GM13977 (cell line): Measurements from ENCODE around the gene ANG.

Source experiments
- DNase-seq: peaks from one replicate; pipeline ENCODE4 v3.0.0; 2012; ENCODE audit warnings: low spot score
- in situ Hi-C: fragments of 300-500 bp; cut with MboI; formaldehyde crosslinking; loops from one replicate; pipeline ENCODE4 v1.12.0; 2022; ENCODE audit warnings: low sequenced_read_pairs, low pct_unique_long_range_greater_than_20kb, mixed read lengths, inconsistent platforms; ENCODE audit not compliant: unreplicated experiment
- TF ChIP-seq, protein P1 (sequence below): IDR thresholded peaks from 2 replicates; pipeline ENCODE4 v1.5.1; 2012; ENCODE audit warnings: mild to moderate bottlenecking, control low read depth; ENCODE audit not compliant: insufficient read depth; ENCODE audit errors: extremely low read depth, missing control alignments

Gene ANG

DNA sequence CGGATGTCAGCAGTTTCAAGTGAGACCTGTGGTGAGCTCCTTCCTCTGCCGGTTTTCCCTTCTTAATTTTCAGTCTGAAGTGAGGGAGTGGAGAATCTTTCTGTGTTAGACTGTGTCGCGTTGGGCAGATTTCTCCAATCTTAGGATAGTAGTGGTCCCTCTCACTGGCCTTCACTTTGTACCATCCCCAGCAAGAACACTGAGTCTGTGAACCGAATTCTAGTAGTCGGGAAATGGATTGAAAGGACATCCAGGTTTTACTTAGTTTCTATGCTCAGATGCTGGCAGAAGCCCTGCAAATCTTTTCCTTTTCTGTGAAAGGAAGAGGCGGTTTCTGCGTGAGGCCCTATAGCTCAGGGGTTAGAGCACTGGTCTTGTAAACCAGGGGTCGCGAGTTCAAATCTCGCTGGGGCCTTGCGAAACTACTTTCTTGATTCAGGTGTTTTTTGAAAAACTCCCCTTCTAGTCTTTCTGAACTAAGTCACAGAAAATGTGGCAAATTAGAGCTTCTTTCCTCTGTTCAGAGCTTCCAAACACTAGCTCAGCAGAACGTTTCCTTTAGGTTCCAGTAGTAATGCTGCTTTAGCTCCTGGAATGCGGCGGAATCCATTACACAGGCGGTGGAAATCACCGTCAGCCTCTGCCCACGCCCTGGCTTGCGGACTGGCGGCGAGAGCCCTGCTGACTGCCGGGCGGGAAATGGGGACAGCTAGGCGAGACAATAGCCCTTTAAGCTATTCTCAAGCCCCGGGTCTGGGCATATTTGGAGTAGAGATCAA lies 7.0 kb upstream of the ANG start:
- TF ChIP-seq, protein P1, sequence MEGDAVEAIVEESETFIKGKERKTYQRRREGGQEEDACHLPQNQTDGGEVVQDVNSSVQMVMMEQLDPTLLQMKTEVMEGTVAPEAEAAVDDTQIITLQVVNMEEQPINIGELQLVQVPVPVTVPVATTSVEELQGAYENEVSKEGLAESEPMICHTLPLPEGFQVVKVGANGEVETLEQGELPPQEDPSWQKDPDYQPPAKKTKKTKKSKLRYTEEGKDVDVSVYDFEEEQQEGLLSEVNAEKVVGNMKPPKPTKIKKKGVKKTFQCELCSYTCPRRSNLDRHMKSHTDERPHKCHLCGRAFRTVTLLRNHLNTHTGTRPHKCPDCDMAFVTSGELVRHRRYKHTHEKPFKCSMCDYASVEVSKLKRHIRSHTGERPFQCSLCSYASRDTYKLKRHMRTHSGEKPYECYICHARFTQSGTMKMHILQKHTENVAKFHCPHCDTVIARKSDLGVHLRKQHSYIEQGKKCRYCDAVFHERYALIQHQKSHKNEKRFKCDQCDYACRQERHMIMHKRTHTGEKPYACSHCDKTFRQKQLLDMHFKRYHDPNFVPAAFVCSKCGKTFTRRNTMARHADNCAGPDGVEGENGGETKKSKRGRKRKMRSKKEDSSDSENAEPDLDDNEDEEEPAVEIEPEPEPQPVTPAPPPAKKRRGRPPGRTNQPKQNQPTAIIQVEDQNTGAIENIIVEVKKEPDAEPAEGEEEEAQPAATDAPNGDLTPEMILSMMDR, result no peak
- peak; percentile 68 for DNase-seq
- in situ Hi-C loops, result no loop called here

DNA sequence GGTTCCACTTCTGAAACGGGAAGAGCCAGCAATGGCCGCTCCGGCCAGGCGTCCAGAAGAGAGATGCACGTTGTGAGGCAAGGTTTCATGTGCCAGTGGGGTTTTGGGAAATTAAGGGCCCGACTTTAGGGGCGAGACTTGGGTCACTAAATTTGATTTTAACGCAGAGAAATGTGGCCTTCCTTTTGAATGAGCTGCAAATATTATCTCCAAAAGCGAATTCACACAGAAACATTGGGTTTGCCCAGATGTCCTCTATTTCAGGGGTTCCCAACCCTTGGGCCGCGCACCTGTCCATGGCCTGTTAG lies 6.5 kb upstream of the ANG start:
- DNase-seq, result no peak
- in situ Hi-C loops, result no loop called here
- TF ChIP-seq, protein P1, result no peak

DNA sequence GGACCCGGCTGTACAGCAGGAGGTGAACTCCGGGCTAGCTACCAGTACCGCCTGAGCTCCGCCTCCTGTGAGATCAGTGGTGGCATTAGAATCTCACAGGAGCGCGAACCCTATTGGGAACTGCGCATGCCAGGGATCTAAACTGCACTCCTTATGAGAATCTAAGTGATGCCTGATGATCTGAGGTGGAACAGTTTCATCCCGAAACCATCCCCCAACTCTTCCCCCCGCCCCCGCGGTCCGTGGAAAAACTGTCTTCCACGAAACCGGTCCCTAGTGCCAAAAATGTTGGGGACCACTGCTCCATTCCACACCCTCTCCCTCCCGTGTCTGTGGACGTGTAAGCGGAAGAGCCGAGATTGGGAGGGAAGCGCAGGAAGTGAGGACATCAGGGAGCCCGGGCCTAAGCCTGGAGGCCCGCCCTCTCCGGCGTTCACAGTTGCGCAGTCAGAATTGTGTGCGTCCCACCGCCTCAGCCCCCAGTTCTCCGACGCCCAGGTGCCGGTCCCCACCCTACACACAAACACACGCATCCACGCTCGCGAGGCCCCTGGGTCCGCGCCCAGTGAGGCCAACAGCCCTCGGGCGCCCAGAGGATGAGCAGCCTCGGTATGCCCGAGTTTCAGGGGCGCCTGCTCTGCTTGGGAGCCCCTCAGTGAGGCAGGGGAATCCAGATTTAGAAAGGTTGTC lies 6.0 kb upstream of the ANG start:
- in situ Hi-C loops, result no loop called here
- peak; percentile 81 for DNase-seq
- TF ChIP-seq, protein P1, result no peak

DNA sequence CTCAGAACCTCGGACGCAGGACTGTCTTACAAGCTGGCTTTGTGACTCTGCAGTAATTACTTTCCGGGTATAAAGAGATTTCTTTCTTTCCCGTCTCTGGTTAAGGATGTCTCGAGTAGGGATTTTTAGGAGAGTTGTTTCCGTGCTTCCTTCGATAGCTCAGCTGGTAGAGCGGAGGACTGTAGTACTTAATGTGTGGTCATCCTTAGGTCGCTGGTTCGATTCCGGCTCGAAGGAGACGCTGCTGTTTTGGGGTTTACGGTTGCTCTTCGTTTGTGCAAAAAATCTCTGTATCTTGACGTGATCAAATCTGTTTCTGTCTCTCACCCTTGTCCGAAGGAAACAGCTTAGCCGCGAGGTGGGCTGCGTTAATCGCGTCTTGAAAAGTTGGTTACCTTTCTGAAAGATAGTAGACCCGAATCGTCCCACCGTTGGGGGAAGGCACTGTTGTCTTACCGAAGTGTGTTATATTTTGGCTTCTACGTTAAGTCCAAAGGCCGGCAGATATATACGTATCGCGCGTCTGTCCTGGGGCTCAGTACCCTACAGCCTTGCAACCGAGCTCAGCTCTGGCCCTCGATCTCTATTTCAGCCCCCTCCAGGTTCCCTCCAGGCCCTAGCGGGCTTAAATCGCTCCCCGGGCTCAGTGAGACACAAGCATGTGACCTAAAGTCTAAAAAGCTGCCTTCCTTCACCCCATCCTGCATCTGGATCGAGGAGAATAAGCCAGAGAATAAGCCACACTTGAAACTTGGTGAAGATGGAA lies 5.3 kb upstream of the ANG start:
- in situ Hi-C loops, result no loop called here
- TF ChIP-seq, protein P1, result no peak
- DNase-seq, result peak; percentile 62

DNA sequence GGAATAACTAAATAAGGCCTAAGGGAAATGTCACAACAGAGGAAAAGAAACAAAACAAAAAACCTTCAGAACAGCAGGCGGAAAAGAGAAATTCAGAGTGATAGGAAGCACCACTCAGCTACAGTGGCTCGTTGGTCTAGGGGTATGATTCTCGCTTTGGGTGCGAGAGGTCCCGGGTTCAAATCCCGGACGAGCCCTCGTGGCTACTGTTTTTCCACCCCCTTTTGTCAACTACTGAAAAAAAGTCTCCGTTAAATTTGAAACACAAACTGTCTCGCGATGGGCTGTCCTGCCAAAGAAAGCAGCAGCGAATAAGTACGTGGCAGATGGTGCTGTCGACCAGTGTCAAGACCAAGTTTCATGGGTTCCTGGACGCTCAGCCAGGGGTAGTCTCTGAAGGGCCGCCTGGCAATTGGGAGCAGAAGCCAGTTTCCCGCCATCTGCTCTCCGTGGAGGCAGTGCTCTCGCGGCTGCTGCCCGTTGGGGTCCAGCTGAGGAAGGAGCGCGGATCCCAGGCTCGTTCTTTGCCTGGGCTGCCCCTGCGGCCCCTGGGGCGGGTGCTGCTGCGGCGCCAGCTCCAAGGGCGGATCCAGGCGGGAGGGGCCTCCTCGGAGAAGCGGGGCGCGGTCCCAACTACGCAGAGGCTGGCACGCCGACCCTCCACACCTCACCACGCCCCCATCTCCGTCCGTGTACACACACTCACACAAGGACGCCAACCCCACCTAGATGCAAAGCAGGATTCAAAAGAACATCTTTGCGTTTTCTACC lies 4.5 kb upstream of the ANG start, which contains the start of gene RNASE4:
RNASE4 (plus strand) TSS at position 670 of the 771 bp plus-strand sequence. CDS start 14,812 bp downstream, outside the sequence.
- in situ Hi-C loops, result no loop called here
- peak; percentile 79 for DNase-seq
- TF ChIP-seq, protein P1, result no peak
